B cell (primary cell): ENCODE measurements around the gene CACHD1. TPM values are rescaled to one million over a fixed set of nuclear protein-coding genes. Genes with fewer than 3 reads are reported as not detected.

Experiments
- ATAC-seq: fragments of 200-7000 bp; cut with Tn5 transposase; one replicate; pipeline ENCODE4 v1.10.0; 2021; ENCODE audit warnings: low read depth, mild to moderate bottlenecking, moderate number of reproducible peaks, moderate library complexity
- CTCF ChIA-PET: fragments of 350-600 bp; sonication (Branson Sonifier 250); formaldehyde crosslinking; loops from one replicate; lab custom pipeline; 2021; ENCODE audit warnings: antibody characterized with exemption, inconsistent platforms; lab: Charles Lee
- POLR2A ChIA-PET: fragments of 350-600 bp; sonication (Branson Sonifier 250); formaldehyde crosslinking; loops from one replicate; lab custom pipeline; 2021; ENCODE audit warnings: antibody characterized with exemption; lab: Charles Lee
- DNase-seq: peaks from one replicate; pipeline ENCODE4 v3.0.0; 2013
- H2AFZ ChIP-seq: 2 replicates; pipeline ENCODE4 v1.6.1; 2012; ENCODE audit warnings: mild to moderate bottlenecking, low read depth, low read length; ENCODE audit not compliant: insufficient read depth, poor library complexity, severe bottlenecking
- H3K27ac ChIP-seq, 2 donors: 1 replicate in 1 of 2; 2 replicates in 1 of 2; pipeline ENCODE4 v1.5.1; 2012 to 2013; ENCODE audit warnings: low read length in 2 of 2, mild to moderate bottlenecking in 2 of 2, moderate library complexity in 1 of 2
- H3K27me3 ChIP-seq, 4 experiments: fragments of 200-600 bp in 1 of 4; sonication (generic) in 1 of 4; replicated peaks in 1 of 4; 1 replicate in 2 of 4; 2 replicates in 2 of 4; pipeline versions ENCODE4 v1.6.1 to v1.7.0; 2013 to 2016; ENCODE audit warnings: low read length in 3 of 4, mild to moderate bottlenecking in 2 of 4, mixed read lengths in 1 of 4, moderate library complexity in 1 of 4; ENCODE audit not compliant: insufficient read depth in 4 of 4, control insufficient read depth in 3 of 4; ENCODE audit errors: control extremely low read depth in 1 of 4
- H3K36me3 ChIP-seq, 2 experiments: replicated peaks in 1 of 2; 1 replicate in 1 of 2; 2 replicates in 1 of 2; pipeline versions ENCODE4 v1.6.1 to v1.7.1; 2013; ENCODE audit warnings: low read length in 1 of 2; ENCODE audit not compliant: insufficient read depth in 2 of 2, control insufficient read depth in 1 of 2; ENCODE audit errors: control extremely low read depth in 1 of 2, extremely low read depth in 1 of 2
- H3K4me1 ChIP-seq, 2 donors: fragments of 200-600 bp in 1 of 2; sonication (generic) in 1 of 2; 1 replicate in 1 of 2; 2 replicates in 1 of 2; pipeline versions ENCODE4 v1.5.1 to v1.6.1; 2013 to 2017; ENCODE audit warnings: low read length in 2 of 2; ENCODE audit not compliant: control insufficient read depth in 2 of 2, insufficient read depth in 2 of 2
- H3K4me2 ChIP-seq: replicated peaks from 2 replicates; pipeline ENCODE3; 2012; ENCODE audit warnings: mild to moderate bottlenecking, low read depth, low read length; ENCODE audit not compliant: poor library complexity, severe bottlenecking
- H3K4me3 ChIP-seq, 5 experiments: fragments of 200-600 bp in 1 of 5; sonication (generic) in 1 of 5; 1 replicate in 3 of 5; 2 replicates in 2 of 5; pipeline versions ENCODE4 v1.5.1 to v1.7.0; 2011 to 2016; ENCODE audit warnings: low read length in 4 of 5, mild to moderate bottlenecking in 4 of 5, low read depth in 2 of 5, control low read depth in 1 of 5, moderate library complexity in 1 of 5; ENCODE audit not compliant: insufficient read depth in 1 of 5; ENCODE audit errors: control extremely low read depth in 1 of 5, extremely low read depth in 1 of 5
- H3K79me2 ChIP-seq: fragments of 200-600 bp; sonication (generic); one replicate; pipeline ENCODE4 v1.6.0; 2016; ENCODE audit warnings: low read length; ENCODE audit not compliant: control insufficient read depth, insufficient read depth
- H3K9ac ChIP-seq: fragments of 200-600 bp; sonication (generic); 2 replicates; pipeline ENCODE4 v1.6.1; 2017; ENCODE audit warnings: mild to moderate bottlenecking, low read length, moderate library complexity
- H3K9me3 ChIP-seq, 3 donors: one replicate each; pipeline versions ENCODE4 v1.6.1 to v1.7.1; 2013; ENCODE audit warnings: low read length in 2 of 3; ENCODE audit not compliant: control insufficient read depth in 2 of 3, insufficient read depth in 1 of 3; ENCODE audit errors: control extremely low read depth in 1 of 3
- H4K20me1 ChIP-seq: 2 replicates; pipeline ENCODE4 v1.6.0; 2012; ENCODE audit warnings: mild to moderate bottlenecking, low read length; ENCODE audit not compliant: insufficient read depth, control insufficient read depth, poor library complexity, severe bottlenecking
- H3K27ac Mint-ChIP-seq: one replicate; pipeline ENCODE4 v1.8.0; 2021; ENCODE audit warnings: mixed read lengths
- H3K27me3 Mint-ChIP-seq: one replicate; pipeline ENCODE4 v1.8.0; 2021; ENCODE audit warnings: mixed read lengths
- H3K4me1 Mint-ChIP-seq: one replicate; pipeline ENCODE4 v1.8.0; 2021; ENCODE audit warnings: mixed read lengths
- H3K4me3 Mint-ChIP-seq: one replicate; pipeline ENCODE4 v1.8.0; 2021; ENCODE audit warnings: mixed read lengths
- H3K9me3 Mint-ChIP-seq: one replicate; pipeline ENCODE4 v1.8.0; 2022; ENCODE audit warnings: mixed read lengths; ENCODE audit not compliant: insufficient read depth
- EZH2 ChIP-seq: IDR thresholded peaks from 2 replicates; pipeline ENCODE4 v1.6.1; 2012; ENCODE audit warnings: borderline replicate concordance, low read depth, mild to moderate bottlenecking, moderate library complexity, low read length; ENCODE audit not compliant: insufficient read depth, poor library complexity, severe bottlenecking
- WGBS: methylation state at CpG from one replicate; pipeline ENCODE4 v1.1.5; 2013; ENCODE audit warnings: missing lambda C conversion rate; ENCODE audit not compliant: insufficient coverage; 5-methylcytosine and 5-hydroxymethylcytosine counted together
- intact Hi-C: fragments of 100-400 bp; cut with micrococcal nuclease; formaldehyde crosslinking; loops from one replicate; pipeline ENCODE4 v1.10.0; 2022
- polyA plus RNA-seq: library from polyadenylated mRNA; depleted of rRNA; stranded (reverse); fragments of >200 nt; gene quantifications from 2 replicates; pipeline ENCODE4 v1.2.3, GENCODE V29; 2012
- total RNA-seq, 2 donors: library from RNA; stranded (reverse); fragments of 120-200 nt in 1 of 2; gene quantifications; 1 replicate in 1 of 2; 2 replicates in 1 of 2; pipeline versions ENCODE4 v1.2.3 to v1.2.4, GENCODE V29; 2013 to 2022
- TF ChIP-seq, protein P1 (sequence below): fragments of 200-600 bp; IDR thresholded peaks from one replicate; pipeline ENCODE4 v1.8.0; 2022; ENCODE audit warnings: antibody characterized with exemption, mild to moderate bottlenecking

Gene CACHD1
- total and polyA plus RNA-seq, 2 donors (not counting 1 experiment from before 2014, with no cell fraction given) = not detected

DNA sequence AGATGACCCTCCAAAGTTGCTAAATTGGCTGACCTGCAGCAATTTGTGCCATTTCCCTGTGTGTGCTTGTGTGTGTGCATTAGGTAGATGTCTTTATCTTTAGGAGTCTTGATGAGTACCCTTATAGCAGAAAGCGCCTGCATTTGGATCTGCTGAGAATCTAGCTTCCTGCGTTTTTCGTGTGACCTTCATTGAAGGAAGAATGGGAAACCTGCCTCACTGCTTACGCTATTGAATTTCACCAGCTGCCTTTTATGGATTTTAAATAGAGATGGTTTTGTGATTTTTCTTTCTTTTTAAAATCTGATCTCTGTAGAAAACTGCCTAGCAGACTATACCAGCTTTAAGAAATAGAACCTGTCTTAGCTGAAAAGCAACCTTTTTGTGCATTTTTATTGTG is 124.5 kb downstream of the CACHD1 start:
- H3K4me3 ChIP-seq = no peak overlapping the region
- H2AFZ ChIP-seq = no peak overlapping the region
- no peaks in the 10 kb centered on the region for H3K4me1 ChIP-seq
- Mint-ChIP-seq H3K27ac (no peak overlapping the region), H3K27me3 (peaks cover 3% of the 10 kb centered on the region), H3K9me3 (no peaks in the 10 kb centered on the region), H3K4me1 (no peaks in the 10 kb centered on the region), H3K4me3 (no peak overlapping the region)
- intact Hi-C loops = no loop called here
- H3K9ac ChIP-seq = no peak overlapping the region
- no peak overlapping the region for H3K4me2 ChIP-seq
- ChIA-PET CTCF (no interaction called here), POLR2A (no interaction called here)
- H3K79me2 ChIP-seq = no peaks in the 10 kb centered on the region
- H3K36me3 ChIP-seq = no peaks in the 10 kb centered on the region
- no peaks in the 10 kb centered on the region for H4K20me1 ChIP-seq
- DNase-seq (no peak), ATAC-seq (no peak)
- H3K9me3 ChIP-seq = no peaks in the 10 kb centered on the region
- H3K27me3 ChIP-seq = no peaks in the 10 kb centered on the region
- H3K27ac ChIP-seq = no peak overlapping the region
- WGBS = 94% methylated on average over 3 of the region's 4 CpGs
- TF ChIP-seq, protein P1, sequence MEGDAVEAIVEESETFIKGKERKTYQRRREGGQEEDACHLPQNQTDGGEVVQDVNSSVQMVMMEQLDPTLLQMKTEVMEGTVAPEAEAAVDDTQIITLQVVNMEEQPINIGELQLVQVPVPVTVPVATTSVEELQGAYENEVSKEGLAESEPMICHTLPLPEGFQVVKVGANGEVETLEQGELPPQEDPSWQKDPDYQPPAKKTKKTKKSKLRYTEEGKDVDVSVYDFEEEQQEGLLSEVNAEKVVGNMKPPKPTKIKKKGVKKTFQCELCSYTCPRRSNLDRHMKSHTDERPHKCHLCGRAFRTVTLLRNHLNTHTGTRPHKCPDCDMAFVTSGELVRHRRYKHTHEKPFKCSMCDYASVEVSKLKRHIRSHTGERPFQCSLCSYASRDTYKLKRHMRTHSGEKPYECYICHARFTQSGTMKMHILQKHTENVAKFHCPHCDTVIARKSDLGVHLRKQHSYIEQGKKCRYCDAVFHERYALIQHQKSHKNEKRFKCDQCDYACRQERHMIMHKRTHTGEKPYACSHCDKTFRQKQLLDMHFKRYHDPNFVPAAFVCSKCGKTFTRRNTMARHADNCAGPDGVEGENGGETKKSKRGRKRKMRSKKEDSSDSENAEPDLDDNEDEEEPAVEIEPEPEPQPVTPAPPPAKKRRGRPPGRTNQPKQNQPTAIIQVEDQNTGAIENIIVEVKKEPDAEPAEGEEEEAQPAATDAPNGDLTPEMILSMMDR = no peak
- TF ChIP-seq EZH2 = no peak

DNA sequence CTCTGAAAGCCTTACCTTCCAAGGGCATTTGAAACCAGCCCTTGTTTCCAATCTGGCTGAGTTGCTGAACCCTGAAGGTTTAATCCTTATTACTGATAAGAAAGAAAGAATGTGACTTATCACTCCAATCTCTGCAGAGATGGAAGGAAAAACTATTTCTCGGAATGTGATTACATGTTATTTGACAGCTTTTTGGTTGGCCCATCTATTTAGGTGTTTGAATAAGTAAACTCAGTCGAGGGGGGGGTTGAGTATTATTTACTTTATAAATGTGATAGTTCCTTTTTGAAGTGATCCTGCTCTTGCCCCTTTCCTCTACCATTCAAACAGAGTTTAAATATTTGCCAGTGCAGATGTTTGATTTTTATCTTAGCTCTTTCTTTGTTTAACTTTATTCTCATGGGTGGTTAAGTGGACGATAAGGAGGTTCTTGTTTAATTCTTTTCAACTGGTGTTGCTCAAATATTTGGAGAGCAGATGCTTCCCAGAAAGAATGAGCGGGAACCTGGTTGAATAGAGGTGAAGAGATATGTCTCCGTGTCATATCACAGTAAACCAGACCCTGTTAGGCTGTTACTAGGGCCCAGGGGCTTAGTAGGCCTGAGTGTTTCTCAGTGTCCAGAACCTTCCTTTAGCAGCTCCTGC is 126.1 kb downstream of the CACHD1 start:
- H3K4me1 ChIP-seq = no peaks in the 10 kb centered on the region
- no peaks in the 10 kb centered on the region for H3K9me3 ChIP-seq
- H3K79me2 ChIP-seq = no peaks in the 10 kb centered on the region
- H3K27ac ChIP-seq = no peak overlapping the region
- no peak for TF ChIP-seq EZH2
- TF ChIP-seq, protein P1 = no peak
- H4K20me1 ChIP-seq = no peaks in the 10 kb centered on the region
- no peaks in the 10 kb centered on the region for H3K4me1 Mint-ChIP-seq
- no peak overlapping the region for H2AFZ ChIP-seq
- ATAC-seq = no peak
- no peak overlapping the region for H3K4me3 Mint-ChIP-seq
- no peak for DNase-seq
- no peak overlapping the region for H3K27ac Mint-ChIP-seq
- no peak overlapping the region for H3K9ac ChIP-seq
- POLR2A ChIA-PET = no interaction called here
- H3K27me3 Mint-ChIP-seq = peaks cover 7% of the 10 kb centered on the region
- intact Hi-C loops = no loop called here
- no peaks in the 10 kb centered on the region for H3K36me3 ChIP-seq
- no peaks in the 10 kb centered on the region for H3K9me3 Mint-ChIP-seq
- no peak overlapping the region for H3K4me3 ChIP-seq
- H3K27me3 ChIP-seq = no peaks in the 10 kb centered on the region
- H3K4me2 ChIP-seq = no peak overlapping the region
- WGBS = 100% methylated on average over 1 of the region's 5 CpGs
- CTCF ChIA-PET = interaction anchor here (0.5 kb wide), 1 partner anchor 468 kb away, joined by 4 read pairs; no protein-coding TSS in a partner anchor
